ENCODE results near the gene PLAAT1. TPM values are rescaled to one million over a fixed set of nuclear protein-coding genes. Genes with fewer than 3 reads are reported as not detected.

Gene PLAAT1
- not detected for total RNA-seq

GRCh38 chr3:193240850-193241706 lies at the start of gene PLAAT1:
PLAAT1 (plus strand) TSS chr3:193241222; CDS start chr3:193255651, 14,429 bp downstream.
- Histone ChIP-seq H3K36me3 (no peaks in the 10 kb centered on the region), H3K27me3 (peaks cover 4% of the 10 kb centered on the region), H3K4me3 (peak within 1 kb of the TSS; percentile 39), H3K9me3 (no peaks in the 10 kb centered on the region), H3K27ac (no peak within 1 kb of the TSS), H3K4me1 (no peaks in the 10 kb centered on the region), H3K9ac (ENCODE audit: low read depth in 2 of 2, low read length in 2 of 2) (peak within 1 kb of the TSS in 1 of 2 donors; percentile 20)
- intact Hi-C loops (cut with DNase I): no loop called here
- TF ChIP-seq, protein P1, sequence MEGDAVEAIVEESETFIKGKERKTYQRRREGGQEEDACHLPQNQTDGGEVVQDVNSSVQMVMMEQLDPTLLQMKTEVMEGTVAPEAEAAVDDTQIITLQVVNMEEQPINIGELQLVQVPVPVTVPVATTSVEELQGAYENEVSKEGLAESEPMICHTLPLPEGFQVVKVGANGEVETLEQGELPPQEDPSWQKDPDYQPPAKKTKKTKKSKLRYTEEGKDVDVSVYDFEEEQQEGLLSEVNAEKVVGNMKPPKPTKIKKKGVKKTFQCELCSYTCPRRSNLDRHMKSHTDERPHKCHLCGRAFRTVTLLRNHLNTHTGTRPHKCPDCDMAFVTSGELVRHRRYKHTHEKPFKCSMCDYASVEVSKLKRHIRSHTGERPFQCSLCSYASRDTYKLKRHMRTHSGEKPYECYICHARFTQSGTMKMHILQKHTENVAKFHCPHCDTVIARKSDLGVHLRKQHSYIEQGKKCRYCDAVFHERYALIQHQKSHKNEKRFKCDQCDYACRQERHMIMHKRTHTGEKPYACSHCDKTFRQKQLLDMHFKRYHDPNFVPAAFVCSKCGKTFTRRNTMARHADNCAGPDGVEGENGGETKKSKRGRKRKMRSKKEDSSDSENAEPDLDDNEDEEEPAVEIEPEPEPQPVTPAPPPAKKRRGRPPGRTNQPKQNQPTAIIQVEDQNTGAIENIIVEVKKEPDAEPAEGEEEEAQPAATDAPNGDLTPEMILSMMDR (IDR thresholded peaks at IDR 0.05): no peak
- peak; percentile 65 for DNase-seq

GRCh38 chr3:193194371-193194770 lies 46.7 kb upstream of the PLAAT1 start:
- H3K9ac ChIP-seq (ENCODE audit: low read depth in 2 of 2, low read length in 2 of 2): no peak overlapping the region
- no peak overlapping the region for H3K4me3 ChIP-seq
- TF ChIP-seq, protein P1 (IDR thresholded peaks at IDR 0.05): no peak
- H3K36me3 ChIP-seq: no peaks in the 10 kb centered on the region
- no peaks in the 10 kb centered on the region for H3K9me3 ChIP-seq
- no peak overlapping the region for H3K27ac ChIP-seq
- no peaks in the 10 kb centered on the region for H3K27me3 ChIP-seq
- H3K4me1 ChIP-seq: no peaks in the 10 kb centered on the region
- no peak for DNase-seq
- intact Hi-C loops (cut with DNase I): loop anchor here (5.0 kb wide), 1 partner anchor 378 kb away; no protein-coding TSS in a partner anchor

DNA sequence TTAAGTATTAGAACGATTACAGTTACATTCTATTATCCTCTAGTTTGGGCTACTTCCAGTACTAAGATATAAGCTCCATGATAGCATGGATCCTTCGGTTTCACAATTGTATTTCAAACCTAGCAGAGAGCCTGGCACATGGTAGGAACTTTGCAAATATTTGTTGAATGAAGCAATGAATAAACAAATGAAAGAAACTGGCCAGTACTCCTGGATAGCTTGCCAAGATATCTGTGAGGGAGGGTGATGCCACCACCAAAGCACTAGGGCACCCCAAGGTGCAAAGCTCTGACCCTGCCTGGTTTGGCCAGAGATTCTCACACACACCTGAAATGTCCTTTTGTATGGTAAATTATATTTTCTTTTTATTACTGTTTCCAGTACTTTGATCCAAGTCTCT lies 44.3 kb upstream of the PLAAT1 start:
- Histone ChIP-seq H3K27ac (no peak overlapping the region), H3K27me3 (no peaks in the 10 kb centered on the region), H3K4me1 (no peaks in the 10 kb centered on the region), H3K36me3 (no peaks in the 10 kb centered on the region), H3K4me3 (no peak overlapping the region), H3K9ac (ENCODE audit: low read depth in 2 of 2, low read length in 2 of 2) (no peak overlapping the region), H3K9me3 (no peaks in the 10 kb centered on the region)
- TF ChIP-seq, protein P1 (IDR thresholded peaks at IDR 0.05): no peak
- intact Hi-C loops (cut with DNase I): no loop called here
- DNase-seq: no peak

GRCh38 chr3:193207290-193208273 lies 33.4 kb upstream of the PLAAT1 start:
- DNase-seq: no peak
- Histone ChIP-seq H3K9me3 (no peaks in the 10 kb centered on the region), H3K36me3 (no peaks in the 10 kb centered on the region), H3K27me3 (no peaks in the 10 kb centered on the region), H3K4me3 (no peak overlapping the region), H3K27ac (no peak overlapping the region), H3K4me1 (no peaks in the 10 kb centered on the region), H3K9ac (ENCODE audit: low read depth in 2 of 2, low read length in 2 of 2) (no peak overlapping the region)
- intact Hi-C loops (cut with DNase I): loop anchor here (10.0 kb wide), 1 partner anchor 247 kb away; no protein-coding TSS in a partner anchor
- TF ChIP-seq, protein P1 (IDR thresholded peaks at IDR 0.05): no peak

- H3K4me1 ChIP-seq: no peaks in the 10 kb centered on the region
- no peak overlapping the region for H3K4me3 ChIP-seq
- no peaks in the 10 kb centered on the region for H3K36me3 ChIP-seq
- TF ChIP-seq, protein P1 (IDR thresholded peaks at IDR 0.05): no peak
- intact Hi-C loops (cut with DNase I): no loop called here
- DNase-seq: no peak
- H3K9ac ChIP-seq (ENCODE audit: low read depth in 2 of 2, low read length in 2 of 2): no peak overlapping the region
- H3K9me3 ChIP-seq: no peaks in the 10 kb centered on the region
- H3K27ac ChIP-seq: no peak overlapping the region
- no peaks in the 10 kb centered on the region for H3K27me3 ChIP-seq
These were observed 30.4 kb upstream of the PLAAT1 start for GRCh38 chr3:193210618-193211017.

Measured in colonic mucosa (tissue), 4 donors.